COR-L47 (cell line): Measurements from ENCODE around the gene PTGFR.
A peak's percentile ranks its signal among the peaks of the same experiment; 100 is the strongest.

Experiments
- DNase-seq: peaks from one replicate; lab custom pipeline; 2025; lab: John Stamatoyannopoulos, UW

Gene PTGFR

GRCh38 chr1:78520843-78521242 is 30.1 kb downstream of the PTGFR start:
- no peak for DNase-seq

GRCh38 chr1:78522136-78522535 is 31.4 kb downstream of the PTGFR start:
- no peak for DNase-seq

- no peak for DNase-seq
These were observed 35.7 kb downstream of the PTGFR start for GRCh38 chr1:78526496-78526895.

GRCh38 chr1:78527706-78528105 is 36.9 kb downstream of the PTGFR start:
- no peak for DNase-seq

GRCh38 chr1:78533527-78533926 is 42.8 kb downstream of the PTGFR start:
- no peak for DNase-seq

- DNase-seq, result no peak
These were observed 44.5 kb downstream of the PTGFR start for GRCh38 chr1:78535286-78535685.

GRCh38 chr1:78536427-78536826 is 45.7 kb downstream of the PTGFR start:
- no peak for DNase-seq

- no peak for DNase-seq
These were observed 49.3 kb downstream of the PTGFR start for GRCh38 chr1:78540048-78540447.

- DNase-seq, result no peak
These were observed 50.7 kb downstream of the PTGFR start for GRCh38 chr1:78541479-78541878.

GRCh38 chr1:78543941-78544643 is 53.3 kb downstream of the PTGFR start:
- DNase-seq, result no peak

GRCh38 chr1:78547081-78547480 is 56.3 kb downstream of the PTGFR start:
- no peak for DNase-seq

- no peak for DNase-seq
These were observed 58.6 kb downstream of the PTGFR start for GRCh38 chr1:78549331-78549730.

- no peak for DNase-seq
These were observed 59.1 kb downstream of the PTGFR start for GRCh38 chr1:78549891-78550290.

GRCh38 chr1:78553859-78554258 is 63.1 kb downstream of the PTGFR start:
- DNase-seq, result peak; percentile 5

GRCh38 chr1:78554840-78555239 is 64.1 kb downstream of the PTGFR start:
- no peak for DNase-seq

GRCh38 chr1:78559680-78560079 is 68.9 kb downstream of the PTGFR start:
- no peak for DNase-seq

- DNase-seq, result no peak
These were observed 70.0 kb downstream of the PTGFR start for GRCh38 chr1:78560811-78561210.

GRCh38 chr1:78561856-78562255 is 71.1 kb downstream of the PTGFR start:
- no peak for DNase-seq

- DNase-seq, result no peak
These were observed 74.6 kb downstream of the PTGFR start for GRCh38 chr1:78565393-78565792.

- no peak for DNase-seq
These were observed 79.8 kb downstream of the PTGFR start for GRCh38 chr1:78570539-78570938.

- DNase-seq, result no peak
These were observed 86.7 kb downstream of the PTGFR start for GRCh38 chr1:78577257-78578100.

GRCh38 chr1:78586572-78586971 is 95.8 kb downstream of the PTGFR start:
- DNase-seq, result no peak

GRCh38 chr1:78587211-78587610 is 96.4 kb downstream of the PTGFR start:
- no peak for DNase-seq
